Nephron progenitor cell (in vitro differentiated cells): Measurements from ENCODE around the gene PAQR5.
"Not testable (repeated sequence)": the region's sequence is repeated elsewhere in the genome, so short reads cannot be mapped to it uniquely, and the experiment has no call there.

Experiments used
- DNase-seq: peaks from one replicate; pipeline ENCODE4 v3.0.0; 2021
- H3K27ac Mint-ChIP-seq: 2 replicates; pipeline ENCODE4 v1.8.0; 2021; ENCODE audit warnings: mild to moderate bottlenecking, moderate library complexity, mixed read lengths
- H3K27me3 Mint-ChIP-seq: 2 replicates; pipeline ENCODE4 v1.8.0; 2021; ENCODE audit warnings: mild to moderate bottlenecking, low read depth, mixed read lengths; ENCODE audit not compliant: poor library complexity
- H3K36me3 Mint-ChIP-seq: 2 replicates; pipeline ENCODE4 v1.8.0; 2021; ENCODE audit warnings: low read depth, mixed read lengths
- H3K4me1 Mint-ChIP-seq: 2 replicates; pipeline ENCODE4 v1.8.0; 2021; ENCODE audit warnings: mixed read lengths
- H3K4me3 Mint-ChIP-seq: 2 replicates; pipeline ENCODE4 v1.8.0; 2021; ENCODE audit warnings: mild to moderate bottlenecking, moderate library complexity, mixed read lengths
- H3K9me3 Mint-ChIP-seq: 2 replicates; pipeline ENCODE4 v1.8.0; 2021; ENCODE audit warnings: mild to moderate bottlenecking, moderate library complexity, mixed read lengths
- CTCF ChIP-seq: fragments of 200-600 bp; sonication (generic); IDR thresholded peaks from 2 replicates; pipeline ENCODE4 v1.5.0; 2021; ENCODE audit warnings: antibody characterized with exemption

PAQR5 gene

GRCh38 chr15:69337138-69337537, 38.4 kb downstream of the PAQR5 start:
- Mint-ChIP-seq H3K4me1 (peaks cover 6% of the 10 kb centered on the region), H3K27me3 (peaks cover 4% of the 10 kb centered on the region), H3K9me3 (peaks cover 17% of the 10 kb centered on the region), H3K36me3 (peaks cover 5% of the 10 kb centered on the region), H3K27ac (no peak overlapping the region), H3K4me3 (no peak overlapping the region)
- TF ChIP-seq CTCF, result no peak
- no peak for DNase-seq

DNA sequence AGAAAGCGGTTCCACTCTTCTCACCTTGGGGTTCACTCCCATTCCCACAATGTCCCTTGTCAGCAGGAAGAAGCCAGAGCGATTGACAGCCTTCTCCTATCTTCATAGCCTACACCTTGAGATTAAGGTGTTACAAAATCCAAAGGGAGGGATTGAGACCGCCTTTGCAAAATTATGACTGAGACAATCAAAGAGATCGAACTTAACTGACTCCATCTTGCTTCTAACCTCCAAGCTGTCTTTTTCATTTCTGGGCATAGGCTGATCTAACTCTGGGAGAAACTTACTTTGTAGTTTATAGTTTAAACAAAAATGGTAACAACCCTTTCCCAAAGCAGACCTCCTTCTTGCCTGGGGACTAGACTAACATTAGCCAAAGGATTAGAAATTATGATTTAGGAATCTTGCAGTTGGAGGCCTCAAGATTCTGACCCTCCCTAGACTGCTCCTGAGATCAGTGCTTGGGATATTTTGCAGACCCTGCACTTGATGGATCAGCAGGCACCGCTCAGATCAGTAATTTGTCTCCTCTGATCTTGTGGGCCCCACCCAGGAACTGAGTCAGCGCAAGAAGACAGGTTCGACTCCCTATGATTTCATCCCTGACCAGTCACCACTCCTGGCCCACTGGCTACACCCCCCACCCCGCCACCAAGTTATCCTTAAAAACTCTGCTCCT, 40.0 kb downstream of the PAQR5 start:
- no peak overlapping the region for H3K4me3 Mint-ChIP-seq
- H3K9me3 Mint-ChIP-seq, result peaks cover 17% of the 10 kb centered on the region
- peaks cover 2% of the 10 kb centered on the region for H3K27me3 Mint-ChIP-seq
- peaks cover 15% of the 10 kb centered on the region for H3K4me1 Mint-ChIP-seq
- no peak for DNase-seq
- peaks cover 5% of the 10 kb centered on the region for H3K36me3 Mint-ChIP-seq
- H3K27ac Mint-ChIP-seq, result no peak overlapping the region
- no peak for TF ChIP-seq CTCF

- peaks cover 17% of the 10 kb centered on the region for H3K4me1 Mint-ChIP-seq
- not testable (repeated sequence) for H3K27ac Mint-ChIP-seq, H3K4me3 Mint-ChIP-seq, DNase-seq, H3K27me3 Mint-ChIP-seq, H3K36me3 Mint-ChIP-seq
- H3K9me3 Mint-ChIP-seq, result peaks cover 17% of the 10 kb centered on the region
Measured at GRCh38 chr15:69339214-69339543, 40.5 kb downstream of the PAQR5 start.

- no peak for TF ChIP-seq CTCF
- H3K27ac Mint-ChIP-seq, result no peak overlapping the region
- DNase-seq, result no peak
- H3K4me1 Mint-ChIP-seq, result peaks cover 17% of the 10 kb centered on the region
- H3K36me3 Mint-ChIP-seq, result no peaks in the 10 kb centered on the region
- peaks cover 13% of the 10 kb centered on the region for H3K9me3 Mint-ChIP-seq
- no peaks in the 10 kb centered on the region for H3K27me3 Mint-ChIP-seq
- no peak overlapping the region for H3K4me3 Mint-ChIP-seq
Measured at GRCh38 chr15:69340243-69340900, 41.7 kb downstream of the PAQR5 start.

DNA sequence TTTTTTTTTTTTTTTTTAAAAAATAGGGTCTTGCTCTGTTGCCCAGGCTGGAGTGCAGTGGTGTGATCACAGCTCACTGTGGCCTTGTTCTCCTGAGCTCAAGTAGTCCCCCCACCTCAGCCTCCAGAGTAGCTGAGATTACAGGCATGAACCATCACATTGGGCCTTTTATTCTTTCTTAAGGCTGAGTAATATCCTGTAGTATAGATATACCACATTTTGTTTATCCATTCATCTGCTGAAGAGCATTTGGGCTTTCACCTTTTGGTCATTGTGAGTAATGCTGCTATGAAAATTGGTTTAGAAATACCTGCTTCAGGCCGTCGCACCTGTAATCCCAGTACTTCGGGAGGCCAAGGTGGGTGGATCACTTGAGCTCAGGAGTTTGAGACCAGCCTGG, 42.6 kb downstream of the PAQR5 start:
- DNase-seq, result no peak
- H3K36me3 Mint-ChIP-seq, result no peaks in the 10 kb centered on the region
- H3K4me1 Mint-ChIP-seq, result peaks cover 17% of the 10 kb centered on the region
- TF ChIP-seq CTCF, result no peak
- peaks cover 8% of the 10 kb centered on the region for H3K9me3 Mint-ChIP-seq
- H3K27me3 Mint-ChIP-seq, result no peaks in the 10 kb centered on the region
- H3K27ac Mint-ChIP-seq, result no peak overlapping the region
- H3K4me3 Mint-ChIP-seq, result no peak overlapping the region

DNA sequence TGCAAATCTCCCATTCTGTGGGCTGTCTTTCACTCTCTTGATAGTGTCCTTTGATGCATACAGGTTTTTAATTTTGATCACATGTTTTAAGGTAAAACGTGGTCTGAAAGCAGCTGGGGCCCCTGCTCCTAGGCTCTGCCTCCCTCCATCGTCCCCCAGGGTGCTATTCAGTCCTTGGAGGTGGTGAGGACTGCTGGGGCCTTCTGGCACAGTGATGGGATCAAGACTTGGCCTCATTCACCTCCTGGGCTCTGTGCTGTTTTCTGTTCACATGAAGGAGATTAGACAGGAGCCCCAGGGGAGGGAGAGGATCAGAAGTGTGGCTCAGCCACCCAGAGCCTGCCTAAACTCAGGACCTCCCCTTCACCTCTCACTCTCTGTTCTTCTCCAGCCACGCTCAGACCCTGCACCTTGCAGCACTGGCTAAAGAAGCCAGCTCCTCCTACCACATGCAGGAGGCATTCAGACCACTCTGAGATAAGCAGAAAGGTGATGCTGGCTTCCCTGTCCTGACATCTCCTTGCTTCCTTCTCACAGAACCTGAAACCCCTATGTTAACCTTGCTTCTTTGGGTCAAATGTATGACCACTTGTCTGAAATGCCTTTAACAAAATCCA, 43.9 kb downstream of the PAQR5 start:
- Mint-ChIP-seq H3K27ac (peak overlapping the region; percentile 78), H3K9me3 (no peaks in the 10 kb centered on the region), H3K36me3 (no peaks in the 10 kb centered on the region), H3K4me3 (no peak overlapping the region), H3K4me1 (peaks cover 17% of the 10 kb centered on the region), H3K27me3 (no peaks in the 10 kb centered on the region)
- TF ChIP-seq CTCF, result no peak
- DNase-seq, result no peak
